Astrocyte of the spinal cord (primary cell): Measurements from ENCODE around the gene POLR2B.
"Not testable (repeated sequence)": the region's sequence is repeated elsewhere in the genome, so short reads cannot be mapped to it uniquely, and the experiment has no call there.

ENCODE experiments used
- DNase-seq: peaks from one replicate; pipeline ENCODE4 v3.0.0; 2011; ENCODE audit warnings: low read depth, low spot score
- H3K4me3 ChIP-seq: 2 replicates; pipeline ENCODE4 v1.5.1; 2011; ENCODE audit warnings: low read depth, mild to moderate bottlenecking, low read length, moderate library complexity
- CTCF ChIP-seq: IDR thresholded peaks from 2 replicates; pipeline ENCODE4 v1.5.1; 2012; ENCODE audit warnings: low read depth, mild to moderate bottlenecking, low read length, inconsistent platforms
- in situ Hi-C: cut with HindIII; loops from 2 replicates; pipeline ENCODE4 v1.10.0; 2017; ENCODE audit warnings: low sequenced_read_pairs

POLR2B gene

GRCh38 chr4:57059890-57060716, 81.4 kb downstream of the POLR2B start:
- no peak overlapping the region for H3K4me3 ChIP-seq
- DNase-seq: no peak
- in situ Hi-C loops: no loop called here
- TF ChIP-seq CTCF: no peak

- in situ Hi-C loops, DNase-seq, H3K4me3 ChIP-seq: not testable (repeated sequence)
Observed at GRCh38 chr4:57060717-57061067, 82.0 kb downstream of the POLR2B start.

GRCh38 chr4:57061395-57061794, 82.7 kb downstream of the POLR2B start:
- in situ Hi-C loops: no loop called here
- no peak for DNase-seq
- H3K4me3 ChIP-seq: no peak overlapping the region
- no peak for TF ChIP-seq CTCF

GRCh38 chr4:57063518-57063917, 84.8 kb downstream of the POLR2B start:
- in situ Hi-C loops: no loop called here
- no peak for DNase-seq
- no peak for TF ChIP-seq CTCF
- no peak overlapping the region for H3K4me3 ChIP-seq

- TF ChIP-seq CTCF: no peak
- DNase-seq: no peak
- in situ Hi-C loops: no loop called here
Observed at GRCh38 chr4:57064120-57064519, 85.4 kb downstream of the POLR2B start.

GRCh38 chr4:57064811-57065711, 86.4 kb downstream of the POLR2B start:
- no peak for TF ChIP-seq CTCF
- DNase-seq: peak; percentile 96
- in situ Hi-C loops: no loop called here
- H3K4me3 ChIP-seq: no peak overlapping the region

More at GRCh38 chr4:57064120-57064519, 85.4 kb downstream of the POLR2B start:
- H3K4me3 ChIP-seq: no peak overlapping the region
